Stromal cell of bone marrow (primary cell): ENCODE measurements around the gene LEUTX.
"Not testable (repeated sequence)": the region's sequence is repeated elsewhere in the genome, so short reads cannot be mapped to it uniquely, and the experiment has no call there.

Source experiments
- DNase-seq: peaks from one replicate; pipeline ENCODE4 v3.0.0-alpha.2; 2012; ENCODE audit warnings: low read depth

The LEUTX gene, protein sequence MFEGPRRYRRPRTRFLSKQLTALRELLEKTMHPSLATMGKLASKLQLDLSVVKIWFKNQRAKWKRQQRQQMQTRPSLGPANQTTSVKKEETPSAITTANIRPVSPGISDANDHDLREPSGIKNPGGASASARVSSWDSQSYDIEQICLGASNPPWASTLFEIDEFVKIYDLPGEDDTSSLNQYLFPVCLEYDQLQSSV

GRCh38 chr19:39778763-39779162, at the start of gene LEUTX:
Gene LEUTX, plus strand, starts transcription at chr19:39778854. Its CDS starts 67 bp downstream, at chr19:39778921.
- no peak for DNase-seq

GRCh38 chr19:39729594-39729993, 49.1 kb upstream of the LEUTX start:
- DNase-seq = no peak

DNA sequence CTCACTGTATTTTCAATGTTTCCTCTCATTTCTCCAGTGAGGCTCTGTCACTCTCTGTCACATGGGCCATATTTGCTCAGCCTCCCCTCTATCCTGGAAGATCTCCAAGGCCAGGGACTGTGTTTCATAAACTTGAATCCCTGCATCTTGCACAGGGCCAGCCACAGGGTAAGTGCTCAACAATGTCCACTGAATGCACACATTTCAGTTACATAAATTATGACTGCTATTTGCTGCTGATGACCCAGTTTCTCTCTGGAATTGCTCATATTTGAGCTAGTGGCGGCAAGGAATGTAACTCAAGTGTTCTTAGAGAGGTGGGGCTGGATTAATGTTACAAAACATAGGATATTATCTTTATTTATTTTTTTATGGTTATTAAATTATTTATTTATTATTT, 47.0 kb upstream of the LEUTX start:
- no peak for DNase-seq

- DNase-seq = no peak
Measured at GRCh38 chr19:39733841-39734240, 44.8 kb upstream of the LEUTX start.

- no peak for DNase-seq
Measured at GRCh38 chr19:39735688-39736087, 43.0 kb upstream of the LEUTX start.

DNA sequence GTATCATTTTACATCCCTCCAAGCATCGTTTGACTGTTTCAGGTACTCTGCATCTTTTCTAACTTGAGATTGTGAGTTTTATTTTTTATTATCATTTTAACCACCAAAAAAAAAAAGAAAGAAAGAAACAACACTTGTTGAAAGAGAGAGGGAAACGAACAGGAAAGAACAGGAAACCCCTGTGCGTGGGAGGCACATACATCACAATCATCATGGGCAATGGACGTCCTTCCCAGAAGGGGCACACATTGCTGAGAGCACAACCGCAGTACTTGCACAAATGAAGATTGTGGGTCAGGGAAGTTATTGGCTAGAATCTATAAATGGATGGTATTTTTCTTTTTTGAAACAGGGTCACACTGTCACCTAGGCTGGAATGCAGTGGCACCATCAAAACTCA, 42.6 kb upstream of the LEUTX start:
- no peak for DNase-seq

- DNase-seq = no peak
Measured at GRCh38 chr19:39737351-39737750, 41.3 kb upstream of the LEUTX start.

DNA sequence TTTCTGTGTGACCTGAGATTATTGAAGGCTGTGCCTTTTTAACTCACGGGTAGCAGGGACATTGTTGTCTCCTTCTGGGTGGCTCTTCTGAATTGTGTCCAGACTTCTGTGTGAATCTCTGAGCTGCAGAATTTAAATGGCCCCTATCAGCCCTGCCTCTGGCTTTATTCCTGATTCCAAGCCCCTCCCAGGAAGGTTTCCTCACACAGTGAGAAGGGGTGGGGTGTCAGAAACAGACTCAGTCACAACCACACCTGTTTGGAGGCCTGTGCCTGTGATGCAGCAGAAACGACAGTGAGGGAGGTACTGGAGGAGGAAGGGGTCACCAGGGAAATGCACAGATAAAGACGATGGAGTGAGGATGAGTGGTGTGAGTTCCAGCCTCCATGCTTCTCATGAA, 40.8 kb upstream of the LEUTX start, which contains the start of gene CLC:
Gene CLC (minus strand): TSS at position 139 of the 400 bp plus-strand sequence. CDS start 77 bp downstream, at position 62.
- DNase-seq = no peak

DNA sequence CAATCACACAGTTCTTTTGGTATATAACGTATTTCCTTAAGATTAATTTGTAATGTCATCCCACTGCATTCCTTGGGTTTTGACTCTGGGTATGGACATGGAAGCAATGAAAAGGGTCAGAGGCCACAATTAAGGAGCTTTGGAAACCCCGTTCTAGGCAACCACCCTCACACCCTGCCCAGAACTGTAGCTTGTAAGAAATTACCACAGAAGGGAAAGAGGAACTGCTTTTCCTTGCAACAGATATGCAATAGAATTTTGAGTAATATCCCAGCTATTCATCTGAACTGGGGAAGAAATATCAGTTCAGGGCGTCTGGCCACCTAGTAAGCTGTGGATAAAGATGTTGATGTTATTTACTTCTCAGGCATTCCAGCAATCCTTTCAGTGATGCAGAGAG, 39.8 kb upstream of the LEUTX start:
- DNase-seq = no peak

GRCh38 chr19:39740395-39740794, 38.3 kb upstream of the LEUTX start:
- DNase-seq = no peak

GRCh38 chr19:39745643-39746042, 33.0 kb upstream of the LEUTX start:
- no peak for DNase-seq

- DNase-seq = no peak
Measured at GRCh38 chr19:39746836-39747529, 31.7 kb upstream of the LEUTX start.

DNA sequence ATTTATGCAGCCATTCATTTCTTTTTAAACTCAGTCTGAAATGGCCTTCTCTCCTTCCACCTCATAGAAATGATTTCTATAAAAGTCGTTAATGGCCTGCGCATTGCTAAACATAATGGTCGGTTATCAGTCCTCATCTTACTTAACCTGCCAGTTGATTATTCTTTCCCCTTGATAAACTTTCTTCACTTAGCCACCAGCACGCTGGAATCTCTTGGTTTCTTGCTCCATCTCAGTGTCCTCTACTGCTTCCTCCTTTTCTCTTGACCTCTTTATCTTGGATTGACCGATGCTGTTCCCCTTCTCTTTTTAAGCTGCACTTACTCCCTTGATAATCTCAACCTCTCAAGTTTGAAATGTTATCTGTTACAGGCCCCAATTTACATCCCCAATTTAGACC, 28.7 kb upstream of the LEUTX start:
- no peak for DNase-seq

DNA sequence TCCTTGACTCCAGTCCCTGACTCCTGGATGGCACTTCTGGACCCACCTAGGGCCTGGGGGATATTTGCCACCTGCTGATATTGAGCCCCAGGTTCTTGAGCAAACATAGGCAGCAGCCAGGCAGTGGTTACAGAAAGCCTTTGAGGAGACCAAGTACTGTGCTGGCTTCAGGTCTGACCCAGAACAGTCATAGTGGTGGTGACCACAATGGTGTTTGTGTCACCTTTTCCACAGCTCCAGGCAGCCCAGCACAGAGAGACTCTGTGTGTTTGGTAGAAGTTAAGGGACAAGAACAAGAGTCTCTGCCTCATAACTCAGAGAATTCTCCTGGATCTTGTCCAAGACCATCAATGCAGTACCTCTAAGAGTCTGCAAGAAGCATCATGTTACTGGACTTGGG, 26.3 kb upstream of the LEUTX start:
- no peak for DNase-seq

- no peak for DNase-seq
Measured at GRCh38 chr19:39752795-39753194, 25.9 kb upstream of the LEUTX start.

- no peak for DNase-seq
Measured at GRCh38 chr19:39754544-39754943, 24.1 kb upstream of the LEUTX start.

DNA sequence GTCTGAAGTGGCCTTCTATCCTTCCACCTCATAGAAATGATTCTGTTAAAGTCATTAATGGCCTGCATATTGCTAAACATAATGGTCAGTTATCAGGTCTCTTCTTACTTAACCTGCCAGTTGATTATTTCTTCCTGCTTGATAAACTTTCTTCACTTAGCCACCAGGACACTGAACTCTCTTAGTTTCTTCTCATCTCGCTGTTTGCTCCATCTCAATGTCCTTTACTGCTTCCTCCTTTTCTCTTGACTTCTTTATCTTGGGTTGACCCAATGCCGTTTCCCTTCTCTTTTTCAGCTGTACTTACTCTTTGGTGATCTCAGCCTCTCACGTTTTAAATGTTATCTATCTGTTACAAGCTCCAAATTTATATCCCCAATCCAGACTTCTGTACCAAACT, 23.7 kb upstream of the LEUTX start:
- no peak for DNase-seq

DNA sequence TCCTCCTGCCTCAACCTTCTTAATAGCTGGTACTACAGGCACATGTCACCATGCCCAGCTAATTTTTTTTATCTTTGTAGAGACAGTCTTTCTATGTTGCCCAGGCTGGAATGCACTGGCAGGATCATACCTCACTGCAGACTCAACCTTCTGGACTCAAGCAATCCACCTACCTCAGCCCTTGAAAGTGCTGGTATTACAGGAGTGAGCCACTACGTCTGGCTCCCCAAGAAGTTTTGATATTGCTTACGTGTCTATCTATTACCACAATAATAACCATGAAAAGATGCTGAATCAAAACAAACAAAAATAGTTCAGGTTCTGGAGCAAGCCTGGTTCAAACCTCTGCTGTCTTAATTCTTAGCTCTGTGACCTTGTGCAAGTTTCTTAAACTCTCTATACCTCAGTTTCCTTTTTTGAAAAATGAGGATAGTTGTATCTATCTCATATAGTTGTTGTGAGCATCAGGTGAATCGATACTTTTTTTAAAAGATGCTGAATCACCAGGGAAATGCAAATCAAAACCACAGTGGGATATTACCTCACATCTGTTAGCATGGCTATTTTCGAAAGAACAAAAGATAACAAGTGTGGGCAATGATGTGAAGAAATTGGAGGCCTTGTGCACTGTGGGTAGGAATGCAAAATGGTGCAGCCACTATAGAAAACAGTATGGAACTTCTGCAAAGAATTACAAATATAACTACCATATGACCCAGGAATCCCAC, 19.0 kb upstream of the LEUTX start:
- DNase-seq = no peak

DNA sequence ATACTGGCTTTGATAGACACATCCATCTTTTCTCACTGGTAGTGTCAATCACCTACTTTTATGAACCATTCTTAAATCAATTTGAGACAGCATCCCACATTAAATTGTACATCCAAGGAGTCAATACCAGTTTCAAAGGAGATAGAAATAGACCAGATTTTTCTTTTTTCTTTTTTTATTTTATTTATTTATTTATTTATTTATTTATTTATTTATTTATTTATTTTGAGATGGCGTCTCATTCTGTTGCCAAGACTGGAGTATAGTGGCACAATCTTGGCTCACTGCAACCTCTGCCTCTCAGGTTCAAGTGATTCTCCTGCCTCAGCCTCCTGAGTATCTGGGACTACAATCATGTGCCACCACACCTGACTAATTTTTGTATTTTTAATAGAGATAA, 16.8 kb upstream of the LEUTX start:
- not testable (repeated sequence) for DNase-seq

GRCh38 chr19:39765091-39766076, 13.3 kb upstream of the LEUTX start:
- DNase-seq = peak; percentile 13

DNA sequence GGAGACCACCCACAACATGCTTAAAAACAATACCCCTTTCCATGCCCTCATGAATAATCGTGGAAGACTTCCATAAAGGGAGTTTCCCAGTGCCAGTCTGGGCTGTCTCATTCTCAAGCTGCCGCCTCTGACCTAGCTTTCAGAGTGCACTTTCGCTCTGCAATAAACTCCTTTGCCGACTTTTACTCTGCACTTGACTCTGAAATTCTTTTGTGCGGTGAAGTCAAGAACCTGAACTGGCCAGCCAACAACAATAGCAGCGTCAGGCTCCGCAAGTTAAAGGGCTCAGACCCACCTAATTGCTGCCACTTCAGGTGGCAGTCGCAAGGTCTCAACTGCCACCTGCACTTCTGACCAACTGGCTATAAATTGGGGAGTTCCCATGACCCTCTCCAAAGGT, 10.3 kb upstream of the LEUTX start:
- no peak for DNase-seq

DNA sequence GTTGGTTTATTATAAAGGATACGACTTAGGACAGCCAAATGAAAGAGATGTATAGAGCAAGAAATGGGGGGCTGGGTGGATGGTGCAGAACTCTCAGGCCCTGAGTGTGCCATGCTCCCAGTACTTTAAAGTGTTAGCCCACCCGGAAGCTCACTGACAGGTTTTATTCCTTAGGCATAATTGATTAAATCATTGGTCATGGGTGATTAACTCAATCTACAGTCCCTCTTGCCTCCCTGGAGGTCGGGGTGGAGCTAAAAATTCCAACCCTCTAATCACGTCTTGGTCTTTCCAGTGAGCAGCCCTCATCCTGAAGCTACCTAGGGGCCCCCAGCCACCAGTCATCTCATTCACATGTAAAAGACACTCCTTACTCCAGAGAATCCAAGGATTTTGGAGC, 9.9 kb upstream of the LEUTX start:
- no peak for DNase-seq
